CD4-positive, alpha-beta T cell treated with Interleukin-15 for 1 hour (primary cell): Measurements from ENCODE around the gene PRIMPOL.

Experiments used
- DNase-seq: peaks from one replicate; pipeline ENCODE4 v3.0.0-alpha.2; 2020

Gene PRIMPOL

GRCh38 chr4:184669251-184669650, 19.7 kb downstream of the PRIMPOL start:
- DNase-seq: no peak

GRCh38 chr4:184671101-184671500, 21.6 kb downstream of the PRIMPOL start:
- no peak for DNase-seq

DNA sequence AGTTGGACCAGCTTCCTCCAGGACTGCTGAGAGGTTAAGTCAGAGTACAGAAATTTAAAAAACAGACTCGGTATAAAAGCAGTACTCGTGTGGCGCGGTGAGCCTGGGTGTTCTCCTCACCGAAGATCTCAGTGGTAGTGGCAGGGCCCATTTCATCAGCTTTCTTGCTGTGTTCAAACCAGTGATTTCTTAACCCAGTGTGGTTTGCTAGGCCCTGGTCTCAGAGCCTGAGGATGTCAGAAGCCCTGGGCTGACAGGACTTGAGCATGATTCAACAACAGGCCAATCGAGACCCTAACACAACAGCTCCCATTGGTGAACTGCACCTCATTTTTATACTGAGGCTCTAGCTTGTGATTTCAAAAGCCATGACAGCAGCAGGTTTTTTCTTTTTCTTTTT, 23.2 kb downstream of the PRIMPOL start:
- DNase-seq: no peak

DNA sequence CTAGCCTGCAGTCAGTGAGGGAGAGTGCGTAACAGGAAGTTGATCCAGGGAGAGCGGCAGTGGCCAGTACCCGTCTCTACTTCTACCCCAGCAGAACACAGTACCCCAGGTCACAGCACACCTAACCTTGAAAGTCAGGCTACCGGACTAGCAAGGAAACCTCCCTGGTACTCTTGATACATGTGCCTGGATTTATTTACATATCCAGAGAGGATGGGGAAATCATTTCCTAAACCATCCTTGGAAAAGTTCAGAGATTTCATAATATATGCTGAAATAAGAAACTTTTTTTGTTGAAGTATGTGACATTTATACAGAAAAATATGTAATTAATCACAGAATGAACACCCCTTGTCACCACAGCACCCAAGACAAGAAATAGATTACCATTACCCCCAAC, 24.5 kb downstream of the PRIMPOL start:
- DNase-seq: no peak

DNA sequence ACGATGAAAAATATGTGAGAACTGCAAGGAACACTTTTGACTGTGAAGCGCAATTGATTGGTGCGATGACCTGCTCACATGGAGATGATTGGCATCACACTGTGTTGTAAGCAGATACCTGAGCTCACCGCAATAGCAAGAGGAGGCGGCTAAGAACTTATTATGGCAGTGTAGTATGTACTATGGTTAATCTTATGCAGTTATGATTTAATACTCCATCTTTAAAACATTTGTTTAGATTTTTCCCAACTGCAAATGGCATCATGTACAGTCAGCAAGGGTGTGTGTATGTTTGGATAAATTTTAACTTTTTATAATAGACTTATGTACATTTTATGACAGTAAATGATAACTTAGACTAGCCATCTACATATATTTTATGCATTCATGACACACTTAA, 25.5 kb downstream of the PRIMPOL start:
- DNase-seq: no peak

DNA sequence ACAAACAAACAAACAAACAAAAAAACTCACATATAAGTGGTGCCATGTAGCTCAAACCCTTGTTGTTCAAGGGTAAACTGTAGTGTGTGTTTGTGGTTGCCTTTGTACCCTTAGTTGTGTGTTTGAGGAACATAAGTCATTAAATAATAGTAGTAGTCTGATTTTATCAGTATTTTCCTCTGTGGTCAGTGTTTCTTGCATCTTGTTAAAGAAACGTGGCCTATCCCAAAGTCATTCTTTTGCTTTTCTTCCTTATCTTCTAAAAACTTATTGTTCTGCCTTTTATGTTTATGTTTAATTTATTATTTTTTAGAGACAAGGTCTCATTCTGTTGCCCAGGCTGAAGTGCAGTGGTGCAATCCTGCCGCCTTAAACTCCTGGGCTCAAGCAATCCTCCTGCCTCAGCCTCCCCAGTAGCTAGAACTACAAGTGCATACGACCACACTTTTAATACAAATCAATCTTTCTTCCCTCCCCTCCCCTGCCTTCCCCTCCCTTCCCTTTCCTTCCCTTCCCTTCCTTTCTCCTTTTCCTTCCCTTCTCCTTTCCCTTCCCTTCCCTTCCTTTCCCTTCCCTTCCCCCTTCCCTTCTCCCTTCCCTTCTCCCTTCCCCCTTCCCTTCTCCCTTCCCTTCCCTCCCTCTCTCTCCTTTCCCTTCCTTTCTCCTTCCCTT, 26.4 kb downstream of the PRIMPOL start:
- DNase-seq: no peak

DNA sequence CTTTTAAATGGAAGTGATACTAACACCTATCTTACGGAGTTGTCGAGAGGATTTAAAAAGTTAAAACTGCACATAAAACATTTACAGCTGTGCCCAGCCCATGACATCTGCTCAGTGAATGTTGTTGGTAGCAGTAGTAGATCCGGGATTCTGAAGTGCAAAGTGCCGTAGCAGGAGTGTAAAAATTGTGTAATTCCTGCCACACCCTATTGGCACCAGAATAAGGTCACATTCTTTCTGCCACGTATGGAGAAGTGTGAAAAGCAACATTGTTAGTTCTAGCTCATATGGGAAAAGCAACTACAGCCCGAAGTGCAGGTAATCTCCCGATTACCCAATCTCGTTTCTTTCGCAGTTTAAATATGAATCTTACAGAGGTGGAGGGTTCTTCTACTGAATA, 31.2 kb downstream of the PRIMPOL start:
- DNase-seq: no peak

- no peak for DNase-seq
Observed at GRCh38 chr4:184681916-184682315, 32.4 kb downstream of the PRIMPOL start.

- peak; percentile 17 for DNase-seq
Observed at GRCh38 chr4:184684491-184685189, 35.1 kb downstream of the PRIMPOL start.

DNA sequence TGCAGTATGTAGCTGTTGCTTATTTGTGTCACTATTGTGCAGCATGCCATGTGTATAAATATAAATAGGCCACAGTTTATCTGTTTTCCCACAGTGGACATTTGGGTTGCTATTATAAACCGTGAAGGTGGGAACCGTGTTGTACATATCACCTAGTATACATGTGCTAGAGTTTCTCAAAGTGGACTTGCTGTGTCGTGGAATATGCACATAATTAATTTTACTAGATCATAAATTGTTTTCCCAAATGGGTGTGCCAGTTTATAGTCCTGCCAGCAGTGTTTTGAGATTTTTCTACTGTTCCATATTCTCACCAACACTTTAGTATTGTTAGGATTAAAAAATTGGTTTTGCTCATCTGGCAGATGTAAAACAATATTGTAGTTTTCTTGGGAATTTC, 38.5 kb downstream of the PRIMPOL start:
- DNase-seq: no peak

- DNase-seq: no peak
Observed at GRCh38 chr4:184688447-184688846, 38.9 kb downstream of the PRIMPOL start.

- no peak for DNase-seq
Observed at GRCh38 chr4:184689681-184690080, 40.1 kb downstream of the PRIMPOL start.

- no peak for DNase-seq
Observed at GRCh38 chr4:184693056-184693455, 43.5 kb downstream of the PRIMPOL start.

DNA sequence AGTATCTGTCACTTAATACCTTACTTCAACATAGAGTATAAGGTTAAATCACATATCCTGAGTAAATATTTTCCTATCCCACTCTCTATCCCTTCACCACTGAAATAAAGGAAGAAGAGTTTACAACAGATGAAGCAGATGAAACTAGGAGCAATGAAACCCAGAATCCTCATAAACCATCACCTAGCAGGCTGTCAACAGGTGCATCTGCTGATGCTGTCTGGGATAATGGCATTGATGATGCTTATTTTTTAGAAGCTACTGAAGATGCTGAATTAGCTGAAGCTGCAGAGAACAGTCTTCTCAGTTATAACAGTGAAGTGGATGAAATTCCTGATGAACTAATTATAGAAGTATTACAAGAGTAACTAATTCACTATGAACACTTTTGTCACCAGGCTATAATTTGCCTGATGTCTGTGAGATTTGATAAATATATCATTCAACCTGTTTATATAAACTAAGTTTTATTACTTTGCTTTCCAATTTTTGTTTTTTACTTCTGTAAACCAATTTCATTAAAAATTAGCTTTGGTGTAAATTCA, 44.9 kb downstream of the PRIMPOL start:
- no peak for DNase-seq

- no peak for DNase-seq
Observed at GRCh38 chr4:184695178-184695896, 45.8 kb downstream of the PRIMPOL start.

- DNase-seq: no peak
Observed at GRCh38 chr4:184697956-184698355, 48.4 kb downstream of the PRIMPOL start.

GRCh38 chr4:184699941-184700340, 50.4 kb downstream of the PRIMPOL start:
- no peak for DNase-seq

DNA sequence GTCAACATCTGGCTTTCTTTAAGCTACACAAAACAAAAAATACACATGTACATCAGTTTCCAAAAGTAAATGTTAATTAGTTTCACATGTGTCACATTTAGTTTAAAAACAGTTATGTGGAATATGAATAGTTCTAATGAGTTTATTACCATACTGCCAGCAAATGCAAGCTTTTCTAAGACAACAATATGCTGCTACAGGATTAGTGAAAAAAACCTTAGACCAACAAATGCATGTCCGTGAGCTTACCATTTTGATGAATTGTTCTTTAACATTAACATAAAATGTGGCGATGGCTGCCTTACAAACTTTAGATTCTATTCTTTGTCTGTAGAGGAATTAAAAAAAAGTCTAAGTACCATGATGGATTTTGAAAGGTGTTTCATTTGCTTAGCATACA, 52.6 kb downstream of the PRIMPOL start:
- no peak for DNase-seq

GRCh38 chr4:184705692-184706091, 56.2 kb downstream of the PRIMPOL start:
- DNase-seq: no peak

- no peak for DNase-seq
Observed at GRCh38 chr4:184706453-184706852, 56.9 kb downstream of the PRIMPOL start.

GRCh38 chr4:184712322-184712721, 62.8 kb downstream of the PRIMPOL start:
- DNase-seq: no peak

DNA sequence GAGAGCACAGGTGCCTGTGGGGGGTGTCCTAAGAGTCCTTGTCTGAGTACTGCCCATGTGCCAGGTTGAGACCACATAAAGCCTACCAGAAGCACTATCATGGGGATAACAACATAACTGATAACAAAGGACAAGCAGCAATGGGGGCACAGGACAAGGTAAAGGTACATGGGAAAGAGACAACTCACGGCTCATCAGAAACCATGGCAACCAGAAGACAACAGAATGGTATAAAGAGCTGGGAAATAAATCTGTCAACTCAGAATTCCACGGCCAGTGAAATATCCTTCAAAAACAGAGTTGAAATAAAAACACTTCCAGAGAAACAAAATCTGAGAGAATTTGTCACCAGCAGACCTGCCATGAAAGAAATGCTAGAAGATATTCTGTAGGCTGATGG, 64.3 kb downstream of the PRIMPOL start:
- DNase-seq: no peak

DNA sequence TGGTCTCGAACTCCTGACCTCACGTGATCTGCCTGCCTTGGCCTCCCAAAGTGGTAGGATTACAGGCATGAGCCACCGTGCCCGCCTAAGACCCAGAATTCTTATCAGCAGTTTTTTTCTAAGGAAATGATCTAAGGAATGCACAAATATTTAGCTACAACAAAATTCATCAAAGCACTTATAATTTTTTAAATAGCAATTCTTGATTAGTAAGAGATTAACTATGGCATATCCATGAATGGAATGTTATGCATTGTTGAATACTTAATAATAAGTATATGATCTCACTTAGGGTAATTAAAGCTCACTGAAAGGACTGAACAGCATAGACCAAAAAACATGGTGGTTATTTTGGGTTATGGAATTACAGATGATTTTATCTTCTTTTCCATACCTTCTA, 66.0 kb downstream of the PRIMPOL start:
- DNase-seq: no peak

DNA sequence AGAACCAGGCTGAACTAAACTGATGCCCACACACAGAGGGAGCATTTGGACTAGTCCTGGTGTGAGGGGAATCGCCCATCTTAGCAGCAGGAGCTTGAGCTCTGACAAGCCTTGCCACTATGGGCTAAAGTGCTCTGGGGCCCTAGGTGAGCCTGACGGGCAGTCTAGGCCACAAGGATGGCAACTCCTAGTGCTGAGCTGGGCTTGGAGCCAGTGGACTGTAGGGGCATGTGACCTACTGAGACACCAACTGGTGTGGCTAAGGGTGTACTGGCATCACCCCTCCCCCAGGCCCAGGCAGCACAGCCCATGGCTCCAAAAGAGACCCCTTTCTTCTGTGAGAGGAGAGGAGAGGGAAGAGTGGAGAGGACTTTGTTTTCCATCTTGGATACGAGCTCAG, 69.9 kb downstream of the PRIMPOL start:
- no peak for DNase-seq
